ENCODE data around the gene SH3D19. TPM values are rescaled to one million over a fixed set of nuclear protein-coding genes. Genes with fewer than 3 reads are reported as not detected.
"Not testable (repeated sequence)": the region's sequence is repeated elsewhere in the genome, so short reads cannot be mapped to it uniquely, and the experiment has no call there.

The SH3D19 gene
- total and polyA plus RNA-seq, 12 donors: 32.4 to 175 (median 116) TPM

GRCh38 chr4:151142758-151143157 is 182.6 kb downstream of the SH3D19 start:
- Histone ChIP-seq H3K4me3 (no peak overlapping the region), H3K4me1 (peaks cover 0 to 13% (median 4%) of the 10 kb centered on the region in 9 donors), H3K27me3 (no peaks in the 10 kb centered on the region), H3K27ac (no peak overlapping the region), H3K9me3 (no peaks in the 10 kb centered on the region), H3K36me3 (peaks cover 0 to 99% (median 57%) of the 10 kb centered on the region in 9 donors)
- WGBS, 2 donors: 94 to 97% methylated on average over 1 of the region's 1 CpG
- intact Hi-C loops (cut with DNase I): no loop called here
- TF ChIP-seq, protein P1, sequence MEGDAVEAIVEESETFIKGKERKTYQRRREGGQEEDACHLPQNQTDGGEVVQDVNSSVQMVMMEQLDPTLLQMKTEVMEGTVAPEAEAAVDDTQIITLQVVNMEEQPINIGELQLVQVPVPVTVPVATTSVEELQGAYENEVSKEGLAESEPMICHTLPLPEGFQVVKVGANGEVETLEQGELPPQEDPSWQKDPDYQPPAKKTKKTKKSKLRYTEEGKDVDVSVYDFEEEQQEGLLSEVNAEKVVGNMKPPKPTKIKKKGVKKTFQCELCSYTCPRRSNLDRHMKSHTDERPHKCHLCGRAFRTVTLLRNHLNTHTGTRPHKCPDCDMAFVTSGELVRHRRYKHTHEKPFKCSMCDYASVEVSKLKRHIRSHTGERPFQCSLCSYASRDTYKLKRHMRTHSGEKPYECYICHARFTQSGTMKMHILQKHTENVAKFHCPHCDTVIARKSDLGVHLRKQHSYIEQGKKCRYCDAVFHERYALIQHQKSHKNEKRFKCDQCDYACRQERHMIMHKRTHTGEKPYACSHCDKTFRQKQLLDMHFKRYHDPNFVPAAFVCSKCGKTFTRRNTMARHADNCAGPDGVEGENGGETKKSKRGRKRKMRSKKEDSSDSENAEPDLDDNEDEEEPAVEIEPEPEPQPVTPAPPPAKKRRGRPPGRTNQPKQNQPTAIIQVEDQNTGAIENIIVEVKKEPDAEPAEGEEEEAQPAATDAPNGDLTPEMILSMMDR (IDR thresholded peaks at IDR 0.05): no peak
- no peak for ATAC-seq
- DNase-seq: no peak

DNA sequence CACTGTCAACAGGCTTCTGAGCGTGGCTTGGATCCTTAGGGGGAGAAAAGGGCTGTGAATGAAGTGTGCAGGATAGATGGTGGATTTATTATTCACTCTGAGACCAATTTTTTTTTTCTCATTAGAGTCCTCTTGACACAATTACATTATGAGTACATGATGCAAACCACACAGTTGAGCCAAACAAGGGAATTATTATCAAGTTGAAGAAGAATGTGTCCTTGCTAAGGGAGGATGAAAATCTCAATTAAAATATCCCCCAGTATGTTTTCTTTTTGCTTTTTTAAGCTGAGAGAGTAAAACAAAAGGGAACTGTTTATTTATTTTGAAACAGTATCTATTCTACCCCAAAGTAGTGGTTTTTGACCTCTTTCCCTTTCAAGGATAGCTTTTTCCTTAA is 185.6 kb downstream of the SH3D19 start:
- WGBS, 2 donors: 90 to 96% methylated on average over 1 of the region's 1 CpG
- Histone ChIP-seq H3K27ac (no peak overlapping the region), H3K27me3 (no peaks in the 10 kb centered on the region), H3K4me3 (no peak overlapping the region), H3K9me3 (no peaks in the 10 kb centered on the region), H3K36me3 (peaks cover 0 to 100% (median 48%) of the 10 kb centered on the region in 9 donors), H3K4me1 (peaks cover 0 to 8% (median under 1%) of the 10 kb centered on the region in 9 donors)
- DNase-seq: no peak
- intact Hi-C loops (cut with DNase I): loop anchor here in 1 of 10 donors (10.0 kb wide), 1 partner anchor 205 kb away; no protein-coding TSS in a partner anchor
- TF ChIP-seq, protein P1 (IDR thresholded peaks at IDR 0.05): no peak
- no peak for ATAC-seq

GRCh38 chr4:151136048-151136447 is 189.4 kb downstream of the SH3D19 start:
- not testable (repeated sequence) for H3K4me3 ChIP-seq, H3K9me3 ChIP-seq, H3K27me3 ChIP-seq, H3K27ac ChIP-seq, DNase-seq, ATAC-seq, H3K4me1 ChIP-seq
- intact Hi-C loops (cut with DNase I): loop anchor here in 1 of 10 donors (10.0 kb wide), 1 partner anchor 209 kb away; no protein-coding TSS in a partner anchor
- H3K36me3 ChIP-seq: peaks cover 0 to 100% (median 46%) of the 10 kb centered on the region in 9 donors
- WGBS, 2 donors: 97 to 99% methylated on average over 3 of the region's 3 CpGs

- intact Hi-C loops (cut with DNase I): loop anchor here in 1 of 10 donors (10.0 kb wide), 1 partner anchor 211 kb away; no protein-coding TSS in a partner anchor
- WGBS, 2 donors: 90 to 93% methylated on average over 5 of the region's 5 CpGs
- H3K4me3 ChIP-seq: no peak overlapping the region
- H3K27ac ChIP-seq: no peak overlapping the region
- H3K27me3 ChIP-seq: no peaks in the 10 kb centered on the region
- TF ChIP-seq, protein P1 (IDR thresholded peaks at IDR 0.05): no peak
- H3K36me3 ChIP-seq: peaks cover 0 to 100% (median 41%) of the 10 kb centered on the region in 9 donors
- peaks cover 0 to 3% (median 0%) of the 10 kb centered on the region in 9 donors for H3K4me1 ChIP-seq
- no peaks in the 10 kb centered on the region for H3K9me3 ChIP-seq
- ATAC-seq (no peak), DNase-seq (no peak)
Observed at GRCh38 chr4:151133311-151133710, 192.1 kb downstream of the SH3D19 start.

GRCh38 chr4:151129796-151130195 is 195.6 kb downstream of the SH3D19 start:
- no peaks in the 10 kb centered on the region for H3K9me3 ChIP-seq
- H3K4me1 ChIP-seq: peaks cover 0 to 3% (median 0%) of the 10 kb centered on the region in 9 donors
- peak overlapping the region in 3 of 10 donors; percentile 7 to 20 (median 8) for H3K27ac ChIP-seq
- intact Hi-C loops (cut with DNase I): loop anchor here in 1 of 10 donors (10.0 kb wide), 1 partner anchor 215 kb away; no protein-coding TSS in a partner anchor
- WGBS, 2 donors: 54 to 65% methylated on average over 1 of the region's 1 CpG
- no peaks in the 10 kb centered on the region for H3K27me3 ChIP-seq
- H3K4me3 ChIP-seq: no peak overlapping the region
- H3K36me3 ChIP-seq: peaks cover 0 to 100% (median 50%) of the 10 kb centered on the region in 9 donors
- peak in 1 of 8 donors; percentile 56 for ATAC-seq
- TF ChIP-seq, protein P1 (IDR thresholded peaks at IDR 0.05): no peak
- DNase-seq: no peak

All from heart right ventricle (tissue), 16 donors.